8988T (cell line): ENCODE data around the gene MEN1.
A peak's percentile ranks its signal among the peaks of the same experiment; 100 is the strongest.
"Not testable (repeated sequence)": the region's sequence is repeated elsewhere in the genome, so short reads cannot be mapped to it uniquely, and the experiment has no call there.

ENCODE experiments used
- DNase-seq: peaks from one replicate; pipeline ENCODE4 v3.0.0; 2011

MEN1 gene

DNA sequence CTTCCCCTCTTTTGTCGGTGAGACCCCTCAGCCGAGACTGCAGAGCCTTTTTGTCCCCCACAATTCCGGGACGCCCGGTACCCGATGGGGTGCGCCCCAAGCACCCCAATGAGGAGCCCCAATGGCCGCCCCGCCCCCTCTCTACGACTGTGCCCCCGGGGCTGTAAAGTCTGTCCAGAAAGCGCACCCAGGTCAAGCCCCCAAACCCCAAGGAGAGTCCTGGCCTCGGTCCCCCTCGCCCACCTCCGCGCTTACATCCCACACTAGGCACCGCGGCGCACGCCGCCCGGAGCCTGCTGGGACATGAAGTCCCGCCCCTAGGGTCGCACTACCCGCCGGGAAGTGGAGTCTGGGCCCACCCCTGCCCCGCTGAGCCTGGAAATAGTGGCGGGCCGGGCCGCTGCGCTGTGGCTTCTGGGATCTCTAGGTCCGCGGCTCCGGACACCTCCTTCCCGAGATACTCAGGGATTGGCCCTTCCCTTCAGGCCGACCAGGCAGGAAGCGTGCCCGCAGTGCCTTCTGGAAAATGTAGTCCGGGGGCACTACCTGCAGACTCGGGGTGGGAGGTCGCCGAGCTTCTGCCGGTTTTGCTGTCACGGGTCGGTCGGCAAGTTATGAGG lies at the start of gene MEN1:
Gene MEN1 (minus strand): TSS at position 281 of the 620 bp plus-strand sequence. CDS start 442 bp downstream, outside the sequence.
- peak; percentile 100 for DNase-seq

GRCh38 chr11:64859542-64860414 lies 49.4 kb upstream of the MEN1 start:
- DNase-seq, result no peak

DNA sequence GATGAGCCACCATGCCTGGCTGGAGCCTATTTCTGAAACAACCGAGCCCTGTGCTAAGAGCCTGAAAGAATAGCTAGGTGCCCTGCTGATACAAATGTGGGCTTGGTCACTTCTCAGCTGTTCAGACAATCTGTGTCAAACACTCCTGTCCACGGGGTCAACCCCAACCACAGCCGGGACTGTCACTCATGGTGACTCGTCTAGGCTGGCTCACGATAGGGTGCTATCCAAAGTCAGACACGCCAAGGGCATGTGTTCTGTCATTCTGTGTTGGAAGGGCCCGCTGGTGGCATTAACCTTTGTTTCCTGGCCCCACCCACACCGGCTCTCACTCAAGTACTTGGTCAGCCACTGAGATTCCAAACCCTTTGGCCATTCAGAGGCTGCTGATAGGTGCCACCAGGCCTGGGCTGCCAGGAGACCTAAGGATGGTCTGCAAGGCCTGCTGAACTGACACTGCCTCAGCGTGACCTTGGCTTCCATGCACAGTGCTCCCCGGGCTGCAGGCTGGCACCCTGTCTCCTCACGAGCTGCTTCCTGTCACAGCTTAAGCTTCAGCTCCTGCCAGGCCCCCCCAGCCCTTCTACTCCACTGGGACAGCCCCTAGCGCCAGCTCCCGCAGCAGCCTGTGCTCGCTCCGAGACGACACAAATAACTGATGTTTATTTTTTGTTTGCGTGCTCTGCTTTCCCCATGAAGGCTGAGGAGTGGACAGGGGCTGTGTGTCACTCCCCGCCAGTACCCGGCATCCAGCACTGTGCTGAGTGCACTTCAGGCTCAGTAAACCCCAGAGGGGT lies 48.3 kb upstream of the MEN1 start:
- no peak for DNase-seq

DNA sequence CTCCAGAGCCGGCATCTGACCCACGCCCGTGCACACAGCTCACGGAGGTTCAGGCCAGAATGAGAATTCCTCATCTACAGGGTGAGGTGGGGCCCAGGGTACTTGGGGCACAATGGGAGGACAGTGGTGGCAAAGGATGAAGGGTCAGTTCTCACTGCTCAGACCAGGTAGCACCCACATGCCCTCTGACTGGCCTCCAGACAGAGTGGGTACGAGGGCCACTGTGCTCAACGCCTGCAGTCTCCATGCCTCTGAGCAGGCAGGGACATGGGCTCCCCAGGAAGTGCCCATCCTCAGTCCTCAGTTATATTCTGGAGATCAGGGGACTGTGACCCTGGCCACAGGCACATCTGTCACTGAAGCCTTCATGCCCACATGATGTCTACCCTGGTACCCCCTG lies 47.1 kb upstream of the MEN1 start:
- no peak for DNase-seq

- peak; percentile 92 for DNase-seq
Observed at GRCh38 chr11:64856382-64857227, 46.3 kb upstream of the MEN1 start.

- DNase-seq, result no peak
Observed at GRCh38 chr11:64855596-64856304, 45.4 kb upstream of the MEN1 start.

DNA sequence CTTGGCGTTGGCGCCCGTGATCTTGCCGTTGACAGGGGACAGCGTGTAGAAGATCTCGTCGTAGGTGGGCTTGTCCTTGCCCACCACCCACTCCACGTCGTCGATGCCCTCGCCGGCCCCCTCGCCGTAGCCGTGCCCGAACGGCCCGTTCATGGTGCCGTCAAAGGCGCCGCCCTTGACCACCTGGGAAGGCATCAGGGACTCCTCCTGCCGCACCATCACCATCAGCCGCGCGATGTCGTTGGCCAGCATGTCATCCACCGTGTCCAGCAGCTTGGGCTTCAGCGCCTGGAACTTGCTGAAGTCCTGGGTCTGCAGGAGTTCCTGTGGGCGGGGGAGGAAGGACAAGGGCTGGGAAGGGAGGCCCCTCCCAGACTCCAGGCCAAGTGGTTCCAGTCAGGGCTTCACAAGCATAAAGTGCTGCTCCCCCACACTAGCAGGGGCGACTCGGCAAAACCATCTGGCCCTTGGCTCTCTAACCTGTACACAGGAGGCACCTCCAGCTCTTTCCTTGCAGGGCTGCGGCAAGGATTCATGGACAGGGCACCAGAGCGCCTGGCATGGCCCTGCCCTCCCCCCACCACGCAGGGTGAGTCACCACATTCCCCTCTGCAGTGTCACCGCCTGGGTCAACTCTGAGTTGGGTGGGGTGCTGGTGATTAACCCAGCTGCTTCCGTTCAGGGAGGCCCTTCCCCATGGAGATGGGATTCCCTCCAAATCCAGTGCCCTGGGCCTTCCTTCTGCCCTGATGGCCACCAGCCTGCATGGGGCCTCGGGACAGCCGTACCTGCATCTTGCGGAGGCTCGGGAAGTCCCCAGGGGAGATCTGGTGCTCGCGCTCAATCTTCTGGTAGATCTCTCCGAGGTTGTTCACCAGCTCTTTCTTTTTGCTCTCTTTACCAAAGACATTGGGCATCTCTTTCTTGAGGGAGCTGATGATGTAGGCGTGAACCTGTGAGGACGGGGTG lies 44.5 kb upstream of the MEN1 start:
- DNase-seq, result peak; percentile 98

- no peak for DNase-seq
Observed at GRCh38 chr11:64854157-64854533, 43.8 kb upstream of the MEN1 start.

GRCh38 chr11:64853709-64854108 lies 43.4 kb upstream of the MEN1 start:
- no peak for DNase-seq

GRCh38 chr11:64852804-64853509 lies 42.6 kb upstream of the MEN1 start:
- DNase-seq, result no peak

DNA sequence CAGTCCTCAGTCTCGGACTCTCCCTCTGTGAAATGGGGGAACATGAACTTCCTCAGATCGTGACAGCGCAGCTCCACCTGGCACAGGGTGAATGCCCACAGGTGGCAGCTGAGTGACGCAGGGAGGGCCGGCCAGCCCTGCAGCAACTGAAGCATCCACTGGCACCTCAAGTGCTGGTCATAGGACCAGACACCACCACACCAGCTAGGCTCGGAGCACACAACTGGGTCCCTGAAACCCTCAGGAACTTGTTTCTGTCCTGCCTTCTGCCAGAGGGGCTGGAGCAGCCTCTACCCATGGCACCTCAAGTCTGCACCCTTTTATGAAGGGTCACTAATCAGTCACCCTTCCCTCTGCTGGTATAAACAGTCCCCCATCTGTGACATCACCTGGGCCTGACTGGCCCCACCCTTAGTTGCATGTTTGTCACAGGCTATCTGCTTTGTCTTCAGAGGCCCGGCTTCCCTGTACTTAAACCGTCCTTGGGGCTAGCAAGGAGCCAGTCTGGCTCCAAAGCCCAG lies 41.5 kb upstream of the MEN1 start:
- DNase-seq, result no peak

DNA sequence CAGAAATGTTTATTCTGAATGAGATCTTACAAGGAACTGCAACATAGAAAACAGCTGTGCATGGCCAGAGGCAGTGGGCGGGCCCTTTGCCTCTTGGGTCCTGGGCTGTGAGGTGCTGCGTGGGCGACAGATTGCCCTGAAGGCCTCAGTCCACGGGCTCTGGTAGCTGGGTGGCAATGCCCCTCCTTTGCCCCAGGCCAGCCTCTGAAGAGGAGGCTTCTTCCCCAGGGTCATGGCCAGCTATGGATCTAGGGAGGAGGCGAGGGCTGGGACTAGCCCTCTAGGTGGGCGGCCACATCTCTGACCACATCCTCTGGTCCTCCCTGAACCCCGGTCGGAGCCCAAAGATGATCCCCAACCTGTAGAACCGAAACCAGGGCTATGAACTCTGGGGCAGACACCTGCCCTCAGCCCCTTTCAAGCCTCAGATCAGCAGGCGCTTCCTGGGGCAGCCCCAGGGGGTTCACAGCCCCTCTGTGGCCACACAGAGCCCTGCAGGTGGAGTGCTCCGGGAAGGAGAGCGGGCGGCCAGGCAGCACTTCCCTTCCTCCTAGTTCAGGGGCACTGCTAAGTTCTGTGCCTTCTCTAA lies 40.7 kb upstream of the MEN1 start:
- DNase-seq, result no peak

DNA sequence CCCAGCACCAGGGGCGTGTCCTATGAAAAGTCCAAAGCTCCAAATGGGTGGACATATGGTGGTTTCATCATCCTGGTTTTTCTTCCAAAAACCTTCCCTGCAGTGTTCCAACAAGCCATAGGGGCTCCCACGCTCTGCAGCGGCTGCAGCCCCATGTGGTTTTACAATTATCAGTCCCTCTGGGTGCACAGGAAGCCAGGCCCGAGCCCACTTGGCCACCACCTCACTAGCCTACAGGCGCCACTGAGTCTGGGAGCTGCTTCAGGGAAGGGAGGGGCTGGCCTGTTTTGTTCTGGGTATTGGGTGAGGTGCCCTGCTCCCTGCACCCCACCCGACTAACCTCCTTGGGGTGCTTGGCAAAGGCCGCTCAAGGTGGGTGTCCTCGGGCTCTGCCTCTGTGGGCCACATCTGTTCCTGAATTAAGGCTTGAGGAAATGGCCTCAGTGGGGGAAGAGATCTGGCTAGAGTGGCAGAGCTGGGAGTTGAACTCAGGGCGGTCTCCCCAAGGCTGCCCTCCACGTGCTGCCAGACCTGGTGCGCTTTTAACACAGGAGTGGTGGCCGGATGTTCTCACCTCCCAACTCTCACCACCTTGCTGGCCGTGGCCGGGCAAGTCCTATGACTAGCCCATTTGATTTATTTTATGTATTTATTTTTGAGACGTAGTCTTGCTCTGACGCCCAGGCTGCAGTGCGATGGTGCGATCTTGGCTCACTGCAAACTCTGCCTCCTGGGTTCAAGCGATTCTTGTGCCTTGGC lies 39.4 kb upstream of the MEN1 start:
- DNase-seq, result no peak

GRCh38 chr11:64848826-64849597 lies 38.7 kb upstream of the MEN1 start:
- no peak for DNase-seq

- no peak for DNase-seq
Observed at GRCh38 chr11:64848214-64848825, 38.0 kb upstream of the MEN1 start.

DNA sequence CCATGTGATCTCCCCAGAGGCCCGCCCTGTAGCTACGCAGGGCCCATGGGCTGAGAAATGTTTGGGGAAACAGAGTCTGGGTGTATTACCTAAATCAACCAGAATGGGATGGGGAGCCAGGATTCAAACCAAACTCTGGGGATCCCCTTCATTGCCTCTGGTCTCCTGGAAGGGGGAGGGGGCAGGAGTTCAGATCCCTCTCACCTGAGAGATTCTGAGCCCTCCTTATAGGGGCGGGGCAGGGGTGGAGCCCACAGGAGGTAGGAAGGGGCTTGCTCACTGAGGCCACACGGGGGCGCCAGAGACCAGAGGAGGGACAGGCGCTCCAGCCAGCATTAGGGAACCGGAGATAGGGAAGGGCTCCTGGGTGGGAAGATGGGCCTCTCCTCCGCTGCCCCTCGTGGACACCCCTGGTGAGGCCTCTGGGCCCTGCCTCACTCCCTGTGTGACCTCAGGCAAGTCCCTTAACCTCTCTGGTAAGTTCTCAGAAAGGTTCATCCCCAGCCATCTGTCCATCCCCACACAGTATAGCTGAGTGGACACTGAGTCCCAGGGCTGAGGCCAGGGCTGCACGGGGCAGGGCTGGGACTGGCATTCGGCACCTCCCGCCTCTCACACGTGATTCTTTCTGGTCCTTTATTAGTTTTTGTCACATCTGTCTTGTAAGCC lies 36.8 kb upstream of the MEN1 start:
- DNase-seq, result peak; percentile 99

GRCh38 chr11:64845776-64846129 lies 35.4 kb upstream of the MEN1 start:
- DNase-seq, result not testable (repeated sequence)
